ENCODE results near the gene NBPF1.
A peak's percentile ranks its signal among the peaks of the same experiment; 100 is the strongest.

DNA sequence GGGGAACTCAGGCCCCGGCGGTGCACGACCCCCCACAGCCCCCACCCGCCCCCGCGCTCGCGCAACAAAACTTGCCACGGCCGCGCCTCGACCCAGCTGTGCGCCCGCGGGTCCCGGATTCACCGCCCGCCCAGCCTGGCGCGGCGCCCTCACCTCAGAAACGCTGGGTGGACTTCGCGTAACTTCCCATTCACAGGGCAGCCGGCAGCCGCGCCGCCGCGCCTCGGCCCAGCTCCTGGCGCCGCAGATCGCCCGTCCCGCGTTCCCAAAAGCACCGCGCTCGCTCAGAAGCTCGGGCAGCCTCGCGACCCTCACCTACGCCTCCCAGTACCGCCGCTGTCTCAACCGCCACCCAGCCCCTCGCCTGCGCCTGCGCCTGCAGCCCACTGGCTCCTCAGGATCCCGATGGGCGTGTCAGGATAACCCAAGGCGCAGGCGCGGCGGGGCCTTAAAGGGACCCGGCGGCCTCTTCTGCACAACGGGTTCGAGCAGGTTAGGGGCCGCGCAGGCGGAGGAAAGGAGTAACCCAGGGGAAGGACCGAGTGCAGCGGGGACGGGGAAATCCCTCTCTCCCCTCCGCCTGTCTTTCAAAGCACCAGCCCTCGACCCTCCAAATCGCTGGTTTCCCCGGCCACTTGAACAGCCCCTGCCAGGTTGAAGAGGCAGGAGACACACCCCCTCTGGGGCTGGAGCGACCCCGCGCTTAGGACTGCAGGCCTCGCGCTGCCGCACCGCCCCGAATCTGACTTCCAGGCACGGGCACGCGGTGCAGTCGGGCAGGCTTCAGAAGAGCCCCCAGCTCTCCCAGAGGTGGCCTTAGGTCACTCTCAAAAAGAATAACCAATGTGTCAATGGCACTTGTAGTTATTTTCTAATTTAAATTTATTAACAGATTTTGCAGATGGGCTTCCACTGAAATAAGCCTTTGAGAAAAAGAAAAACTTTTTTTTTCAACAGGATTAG lies at the start of gene NBPF1:
- TF ChIP-seq, protein P1, sequence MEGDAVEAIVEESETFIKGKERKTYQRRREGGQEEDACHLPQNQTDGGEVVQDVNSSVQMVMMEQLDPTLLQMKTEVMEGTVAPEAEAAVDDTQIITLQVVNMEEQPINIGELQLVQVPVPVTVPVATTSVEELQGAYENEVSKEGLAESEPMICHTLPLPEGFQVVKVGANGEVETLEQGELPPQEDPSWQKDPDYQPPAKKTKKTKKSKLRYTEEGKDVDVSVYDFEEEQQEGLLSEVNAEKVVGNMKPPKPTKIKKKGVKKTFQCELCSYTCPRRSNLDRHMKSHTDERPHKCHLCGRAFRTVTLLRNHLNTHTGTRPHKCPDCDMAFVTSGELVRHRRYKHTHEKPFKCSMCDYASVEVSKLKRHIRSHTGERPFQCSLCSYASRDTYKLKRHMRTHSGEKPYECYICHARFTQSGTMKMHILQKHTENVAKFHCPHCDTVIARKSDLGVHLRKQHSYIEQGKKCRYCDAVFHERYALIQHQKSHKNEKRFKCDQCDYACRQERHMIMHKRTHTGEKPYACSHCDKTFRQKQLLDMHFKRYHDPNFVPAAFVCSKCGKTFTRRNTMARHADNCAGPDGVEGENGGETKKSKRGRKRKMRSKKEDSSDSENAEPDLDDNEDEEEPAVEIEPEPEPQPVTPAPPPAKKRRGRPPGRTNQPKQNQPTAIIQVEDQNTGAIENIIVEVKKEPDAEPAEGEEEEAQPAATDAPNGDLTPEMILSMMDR (conservative IDR thresholded peaks at IDR 0.05; ENCODE audit: low read length): no peak
- peak; percentile 94 for TF ChIP-seq EZH2phosphoT487 (IDR thresholded peaks at IDR 0.05; ENCODE audit: borderline replicate concordance, low read depth, low read length)

Measured in OCI-LY7 (cell line).